A549 treated with RU486 at 1 μM for 4 hours (cell line): ENCODE results near the gene OMD. TPM values are rescaled to one million over a fixed set of nuclear protein-coding genes. Genes with fewer than 3 reads are reported as not detected.

Experiments used
- total RNA-seq: library from RNA; stranded (reverse); fragments of 200-300 nt; extraction: Qiagen RNA extraction; gene quantifications from 5 replicates; pipeline ENCODE4 v1.2.3, GENCODE V29; 2022; ENCODE audit warnings: low read depth

Gene OMD
- total RNA-seq, result not detected in 5 replicates

GRCh38 chr9:92424340-92424739 is at the start of gene OMD:
TSS of gene OMD (minus strand) at chr9:92424471. CDS start at chr9:92417558, 6,913 bp downstream.

DNA sequence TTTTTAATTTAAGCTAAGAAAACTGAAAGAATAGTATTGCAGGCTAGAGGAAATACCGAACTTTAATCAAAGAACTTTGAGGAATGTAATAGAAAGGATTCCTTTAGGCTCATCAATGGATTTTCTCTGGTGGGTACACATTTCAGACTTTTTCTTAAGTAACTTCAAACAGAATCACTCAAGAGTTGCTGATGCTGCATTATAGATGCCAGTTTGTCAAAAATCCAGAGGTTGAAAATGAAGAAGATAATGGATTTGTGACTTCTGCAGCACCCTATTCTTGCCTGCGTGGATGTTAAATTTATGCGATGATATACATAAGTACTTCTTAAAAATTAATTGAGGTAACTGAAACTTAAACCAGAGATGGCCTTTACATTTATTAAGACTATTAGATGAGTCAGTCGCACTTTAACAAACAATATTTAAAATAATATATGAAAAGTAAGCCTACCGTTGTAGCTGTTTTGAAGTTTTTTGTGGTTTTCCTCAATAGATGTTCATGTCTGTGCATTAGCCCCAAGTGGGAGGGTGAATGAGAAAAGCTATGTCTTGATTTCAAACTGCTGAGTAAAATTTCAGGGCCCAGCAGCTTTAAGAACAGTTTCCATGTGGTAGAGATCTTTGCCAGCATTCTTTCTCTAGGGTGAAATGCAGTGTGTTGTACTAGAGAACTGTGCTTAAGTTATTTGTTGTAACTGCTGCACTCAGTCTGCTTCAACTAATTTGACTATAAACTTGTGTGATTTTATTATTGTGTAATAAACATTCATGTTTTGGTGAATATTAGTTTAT is 20.0 kb downstream of the OMD start, which contains the start of gene OGN:
OGN (minus strand) TSS at position 537 of the 795 bp plus-strand sequence. CDS start 1,171 bp downstream, outside the sequence.

Other genes with a start within 250 kb of the OMD start
- gene IARS1, start 130.8 kb downstream of the OMD start, total RNA-seq, result 92.8 to 118 TPM (median 101 TPM) in 5 replicates
- gene NOL8, start 99.1 kb downstream of the OMD start, total RNA-seq, result 27.3 to 38.4 TPM (median 32.8 TPM) in 5 replicates
- gene CENPP, start 98.5 kb downstream of the OMD start, total RNA-seq, result 3.7 to 10.2 TPM (median 6.5 TPM) in 5 replicates
- not detected in 5 replicates for gene OGN, start 19.9 kb downstream of the OMD start, total RNA-seq
- not detected in 5 replicates for gene ASPN, start 58.0 kb upstream of the OMD start, total RNA-seq
- gene ECM2, start 111.5 kb upstream of the OMD start, total RNA-seq, result 0.07 to 0.26 TPM (median 0.21 TPM) in 5 replicates
- gene IPPK, start 245.7 kb upstream of the OMD start, total RNA-seq, result 12.3 to 16.3 TPM (median 12.9 TPM) in 5 replicates